ENCODE data around the gene YEATS2. TPM values are rescaled to one million over a fixed set of nuclear protein-coding genes. Genes with fewer than 3 reads are reported as not detected.
A peak's percentile ranks its signal among the peaks of the same experiment; 100 is the strongest.
"Not testable (repeated sequence)": the region's sequence is repeated elsewhere in the genome, so short reads cannot be mapped to it uniquely, and the experiment has no call there.

Gene YEATS2
- total and polyA plus RNA-seq, 12 donors: 4.9 to 27.1 (median 14.0) TPM

GRCh38 chr3:183769453-183769852 lies 71.9 kb downstream of the YEATS2 start:
- no peak for DNase-seq
- Histone ChIP-seq H3K4me1 (replicated peaks in 1 of 2) (peaks cover 0 to 17% of the 10 kb centered on the region in 2 donors), H3K36me3 (replicated peaks in 1 of 2) (peaks cover 0 to 6% of the 10 kb centered on the region in 2 donors), H3K27me3 (no peaks in the 10 kb centered on the region), H3K27ac (no peak overlapping the region), H3K9me3 (replicated peaks in 1 of 3) (no peaks in the 10 kb centered on the region), H3K4me3 (no peak overlapping the region)
- 96 to 97% (median 96%) methylated on average over 9 of the region's 9 CpGs for WGBS, 4 donors
- intact Hi-C loops (cut with DNase I): loop anchor here in 1 of 2 donors (5.0 kb wide), 1 partner anchor 297 kb away; no protein-coding TSS in a partner anchor
- TF ChIP-seq CTCF (IDR thresholded peaks at IDR 0.05) (no peak), POLR2A (IDR thresholded peaks at IDR 0.05) (no peak)

GRCh38 chr3:183774631-183775030 lies 77.0 kb downstream of the YEATS2 start:
- intact Hi-C loops (cut with DNase I): no loop called here
- Histone ChIP-seq H3K9me3 (replicated peaks in 1 of 3) (no peaks in the 10 kb centered on the region), H3K27ac (peak overlapping the region in 1 of 5 donors; percentile 36), H3K4me3 (no peak overlapping the region), H3K36me3 (replicated peaks in 1 of 2) (peaks cover 0 to 32% of the 10 kb centered on the region in 2 donors), H3K4me1 (replicated peaks in 1 of 2) (no peaks in the 10 kb centered on the region), H3K27me3 (no peaks in the 10 kb centered on the region)
- no peak for TF ChIP-seq CTCF (IDR thresholded peaks at IDR 0.05)
- TF ChIP-seq POLR2A (IDR thresholded peaks at IDR 0.05): no peak
- DNase-seq: peak in 5 of 7 donors; percentile 24 to 65 (median 41)
- WGBS, 4 donors: 33 to 62% (median 50%) methylated on average over 3 of the region's 3 CpGs

GRCh38 chr3:183775781-183776180 lies 78.2 kb downstream of the YEATS2 start:
- DNase-seq: peak in 1 of 7 donors; percentile 32
- no peak overlapping the region for H3K27ac ChIP-seq
- no peak overlapping the region for H3K4me3 ChIP-seq
- intact Hi-C loops (cut with DNase I): no loop called here
- no peaks in the 10 kb centered on the region for H3K4me1 ChIP-seq (replicated peaks in 1 of 2)
- H3K27me3 ChIP-seq: no peaks in the 10 kb centered on the region
- no peaks in the 10 kb centered on the region for H3K9me3 ChIP-seq (replicated peaks in 1 of 3)
- peaks cover 0 to 43% of the 10 kb centered on the region in 2 donors for H3K36me3 ChIP-seq (replicated peaks in 1 of 2)
- TF ChIP-seq POLR2A (IDR thresholded peaks at IDR 0.05): no peak
- no peak for TF ChIP-seq CTCF (IDR thresholded peaks at IDR 0.05)
- 66 to 80% (median 71%) methylated on average over 5 of the region's 5 CpGs for WGBS, 4 donors

- peaks cover 0 to 43% of the 10 kb centered on the region in 2 donors for H3K36me3 ChIP-seq (replicated peaks in 1 of 2)
- intact Hi-C loops (cut with DNase I); H3K9me3 ChIP-seq (replicated peaks in 1 of 3); H3K27ac ChIP-seq; H3K4me3 ChIP-seq; DNase-seq; H3K4me1 ChIP-seq (replicated peaks in 1 of 2); H3K27me3 ChIP-seq: not testable (repeated sequence)
- WGBS, 4 donors: 76 to 87% (median 82%) methylated on average over 5 of the region's 5 CpGs
Measured at GRCh38 chr3:183776451-183776850, 78.9 kb downstream of the YEATS2 start.

- no peaks in the 10 kb centered on the region for H3K27me3 ChIP-seq
- no peak overlapping the region for H3K27ac ChIP-seq
- no peak overlapping the region for H3K4me3 ChIP-seq
- intact Hi-C loops (cut with DNase I): no loop called here
- TF ChIP-seq CTCF (IDR thresholded peaks at IDR 0.05): no peak
- no peak for TF ChIP-seq POLR2A (IDR thresholded peaks at IDR 0.05)
- DNase-seq: no peak
- WGBS, 4 donors: 91 to 95% (median 94%) methylated on average over 4 of the region's 4 CpGs
- H3K36me3 ChIP-seq (replicated peaks in 1 of 2): peaks cover 0 to 50% of the 10 kb centered on the region in 2 donors
- H3K4me1 ChIP-seq (replicated peaks in 1 of 2): no peaks in the 10 kb centered on the region
- H3K9me3 ChIP-seq (replicated peaks in 1 of 3): no peaks in the 10 kb centered on the region
Measured at GRCh38 chr3:183777016-183777618, 79.5 kb downstream of the YEATS2 start.
